DOHH2 (cell line): ENCODE data around the gene MARF1.

ENCODE experiments used
- H3F3A ChIP-seq: fragments of 200-600 bp; sonication (generic), shearing (Covaris generic); 2 replicates; pipeline ENCODE4 v1.6.0; 2016; ENCODE audit warnings: antibody characterized with exemption, mild to moderate bottlenecking; ENCODE audit not compliant: control insufficient read depth, insufficient read depth
- H3K27ac ChIP-seq: fragments of 200-600 bp; sonication (generic); 2 replicates; pipeline ENCODE4 v1.5.1; 2014; ENCODE audit warnings: low read depth, mild to moderate bottlenecking, low read length, moderate library complexity
- H3K27me3 ChIP-seq: fragments of 200-600 bp; sonication (generic); 2 replicates; pipeline ENCODE4 v1.6.1; 2014; ENCODE audit warnings: mild to moderate bottlenecking, low read length, mixed read lengths; ENCODE audit not compliant: control insufficient read depth
- H3K36me3 ChIP-seq: fragments of 200-600 bp; sonication (generic); 2 replicates; pipeline ENCODE4 v1.6.1; 2014; ENCODE audit warnings: mild to moderate bottlenecking, low read length, moderate library complexity, mixed read lengths; ENCODE audit not compliant: control insufficient read depth
- H3K4me1 ChIP-seq: fragments of 200-600 bp; sonication (generic); 2 replicates; pipeline ENCODE4 v1.6.1; 2014; ENCODE audit warnings: mild to moderate bottlenecking, low read length, mixed read lengths; ENCODE audit not compliant: control insufficient read depth
- H3K4me2 ChIP-seq: fragments of 200-600 bp; sonication (generic); 2 replicates; pipeline ENCODE4 v1.6.0; 2014; ENCODE audit warnings: mild to moderate bottlenecking, low read length, moderate library complexity
- H3K4me3 ChIP-seq: fragments of 200-600 bp; sonication (generic); 2 replicates; pipeline ENCODE4 v1.5.1; 2014; ENCODE audit warnings: mild to moderate bottlenecking, low read length, mixed read lengths
- H3K79me2 ChIP-seq: fragments of 200-600 bp; sonication (generic); 2 replicates; pipeline ENCODE4 v1.6.1; 2014; ENCODE audit warnings: mild to moderate bottlenecking, low read length, mixed read lengths; ENCODE audit not compliant: control insufficient read depth
- H3K9me2 ChIP-seq: fragments of 200-600 bp; sonication (generic); replicated peaks from 2 replicates; pipeline ENCODE4 v1.6.1; 2014; ENCODE audit warnings: mild to moderate bottlenecking, low read length, mixed read lengths; ENCODE audit not compliant: control insufficient read depth
- H3K9me3 ChIP-seq: fragments of 200-600 bp; sonication (generic); 2 replicates; pipeline ENCODE4 v1.6.1; 2014; ENCODE audit warnings: antibody characterized with exemption, low read length, mixed read lengths; ENCODE audit not compliant: control insufficient read depth, insufficient read depth
- H4K20me1 ChIP-seq: fragments of 200-600 bp; sonication (generic); 2 replicates; pipeline ENCODE4 v1.6.0; 2014; ENCODE audit warnings: low read depth, mild to moderate bottlenecking, antibody characterized with exemption, low read length, moderate library complexity; ENCODE audit not compliant: control insufficient read depth, insufficient read depth
- CTCF ChIP-seq: fragments of 200-600 bp; sonication (generic); IDR thresholded peaks from one replicate; pipeline ENCODE4 v1.5.1; 2014; ENCODE audit warnings: antibody characterized with exemption, mild to moderate bottlenecking, low read depth, low read length; ENCODE audit not compliant: poor library complexity, severe bottlenecking
- EZH2phosphoT487 ChIP-seq: fragments of 200-600 bp; sonication (generic); IDR thresholded peaks from 2 replicates; pipeline ENCODE4 v1.6.1; 2017; ENCODE audit warnings: borderline replicate concordance, mild to moderate bottlenecking, antibody characterized with exemption, low read length, moderate library complexity, mixed read lengths

Gene MARF1

GRCh38 chr16:15652293-15653001 is 9.5 kb upstream of the MARF1 start:
- Histone ChIP-seq H3F3A (no peaks in the 10 kb centered on the region; the same call in 1 of the 2 replicates), H3K4me2 (peak overlapping the region; percentile 79; the same call in 1 of the 2 replicates), H3K79me2 (peaks cover 71% of the 10 kb centered on the region)

DNA sequence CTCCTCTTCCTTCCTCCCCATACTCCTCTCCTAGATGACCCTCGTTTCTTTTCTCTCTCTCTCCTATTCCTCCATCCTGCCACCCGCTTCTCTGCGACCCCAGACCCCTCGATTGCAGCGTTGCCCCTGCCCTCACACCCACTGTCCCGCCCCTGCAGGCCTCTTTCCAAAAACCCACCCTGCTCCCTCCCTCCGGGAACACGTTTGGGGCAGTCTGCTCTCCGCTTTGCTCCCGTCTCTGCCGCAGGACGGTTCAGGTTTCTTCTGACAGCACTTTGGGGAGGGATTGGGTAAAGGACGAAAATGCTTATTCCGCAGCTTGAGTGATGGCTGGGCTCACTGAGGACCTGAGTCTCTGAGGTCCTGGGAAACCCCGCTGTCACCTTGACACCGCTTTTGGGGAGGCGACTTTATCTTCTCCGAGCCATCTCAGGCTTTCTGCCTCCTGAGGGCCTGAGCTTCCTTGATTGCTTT is 7.8 kb upstream of the MARF1 start:
- Histone ChIP-seq H3K79me2 (peaks cover 57% of the 10 kb centered on the region), H4K20me1 (0 out of 2 replicates have a peak, but pooled peaks cover 12% of the 10 kb centered on the region), H3K36me3 (peaks cover 30% of the 10 kb centered on the region), H3K4me1 (peaks cover 35% of the 10 kb centered on the region), H3K9me2 (no peaks in the 10 kb centered on the region), H3K27me3 (no peaks in the 10 kb centered on the region), H3K4me3 (peak overlapping the region; percentile 88), H3K27ac (peak overlapping the region; percentile 61), H3K4me2 (peak overlapping the region; percentile 79), H3K9me3 (no peaks in the 10 kb centered on the region), H3F3A (peaks cover 5% of the 10 kb centered on the region)
- TF ChIP-seq CTCF (no peak), EZH2phosphoT487 (no peak)

More at GRCh38 chr16:15652293-15653001, 9.5 kb upstream of the MARF1 start:
- no peaks in the 10 kb centered on the region for H3K9me2 ChIP-seq
- H3K9me3 ChIP-seq = no peaks in the 10 kb centered on the region
- H3K4me3 ChIP-seq = peak overlapping the region; percentile 88; the same call in 1 of the 2 replicates
- peaks cover 33% of the 10 kb centered on the region for H3K36me3 ChIP-seq
- no peaks in the 10 kb centered on the region for H3K27me3 ChIP-seq
- H3K27ac ChIP-seq = no peak overlapping the region
- TF ChIP-seq EZH2phosphoT487 (no peak), CTCF (no peak)
- H4K20me1 ChIP-seq = 0 out of 2 replicates have a peak, but pooled peaks cover 12% of the 10 kb centered on the region
- peaks cover 32% of the 10 kb centered on the region for H3K4me1 ChIP-seq

DNA sequence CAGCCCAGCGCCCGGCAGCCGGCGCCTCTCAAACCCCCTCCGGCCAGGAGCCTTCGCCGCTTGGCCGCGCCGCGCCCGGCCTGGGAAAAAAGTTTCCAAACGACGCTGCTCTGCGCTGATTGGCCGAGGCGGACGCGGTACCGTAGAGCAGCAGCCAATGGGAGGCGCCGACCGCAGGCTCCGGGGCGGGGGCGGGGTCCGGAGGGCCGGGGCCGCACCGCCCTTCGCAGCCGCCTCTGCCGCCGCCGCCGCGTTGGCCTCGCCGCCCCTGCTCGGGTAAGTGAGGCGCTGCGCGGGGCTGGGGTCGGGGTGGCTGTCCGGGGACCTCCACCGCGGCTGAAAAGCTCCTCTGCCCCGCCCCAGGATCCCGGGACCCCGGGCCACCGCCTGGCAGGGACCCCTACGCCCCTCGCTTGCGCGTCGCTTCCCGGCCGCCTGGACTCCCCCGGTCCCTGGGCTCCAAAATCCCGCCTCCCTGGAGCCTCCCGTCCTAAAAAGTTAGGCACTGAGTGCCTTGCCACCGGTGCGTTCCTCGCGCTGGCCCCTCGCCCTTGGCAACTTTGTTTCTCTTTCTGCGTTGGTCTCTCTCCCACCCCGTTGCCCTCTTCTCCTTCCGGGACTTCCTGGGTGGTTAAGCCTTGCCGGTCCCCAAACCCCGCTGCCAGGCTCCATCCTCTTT is 7.2 kb upstream of the MARF1 start, which contains the start of gene NDE1:
TSS of gene NDE1 (plus strand) at position 227 of the 679 bp plus-strand sequence. CDS start 14,534 bp downstream, outside the sequence.
- Histone ChIP-seq H3K36me3 (peaks cover 30% of the 10 kb centered on the region), H3K27me3 (no peaks in the 10 kb centered on the region), H3K9me2 (no peaks in the 10 kb centered on the region), H3K4me1 (peaks cover 40% of the 10 kb centered on the region), H3K4me2 (peak within 1 kb of the TSS; percentile 79), H3K4me3 (peak within 1 kb of the TSS; percentile 88), H4K20me1 (0 out of 2 replicates have a peak, but pooled peaks cover 12% of the 10 kb centered on the region), H3F3A (peaks cover 8% of the 10 kb centered on the region), H3K9me3 (no peaks in the 10 kb centered on the region), H3K79me2 (peaks cover 54% of the 10 kb centered on the region), H3K27ac (peak within 1 kb of the TSS; percentile 61)
- no peak for TF ChIP-seq EZH2phosphoT487
- TF ChIP-seq CTCF = no peak
